CD4-positive, alpha-beta T cell treated with Interleukin-4 for 1 hour (primary cell): ENCODE data around the gene MBP.

Source experiments
- DNase-seq, 2 donors: peaks; one replicate each; pipeline ENCODE4 v3.0.0-alpha.2; 2020 to 2022

Gene MBP

GRCh38 chr18:77132369-77133050 lies at the start of gene MBP:
Gene MBP, minus strand, starts transcription at chr18:77132783. Its CDS starts 27,522 bp downstream, at chr18:77105261.
- peak; percentile 64 to 66 for DNase-seq

- DNase-seq = no peak
Measured at GRCh38 chr18:77181950-77182707, 49.5 kb upstream of the MBP start.

- peak in 1 of 2 donors; percentile 57 for DNase-seq
Measured at GRCh38 chr18:77178559-77178958, 46.0 kb upstream of the MBP start.

- DNase-seq = no peak
Measured at GRCh38 chr18:77177009-77177408, 44.4 kb upstream of the MBP start.

GRCh38 chr18:77173275-77174030 lies 40.9 kb upstream of the MBP start:
- no peak for DNase-seq

- no peak for DNase-seq
Measured at GRCh38 chr18:77170890-77171410, 38.4 kb upstream of the MBP start.

- no peak for DNase-seq
Measured at GRCh38 chr18:77168811-77169311, 36.3 kb upstream of the MBP start.

- no peak for DNase-seq
Measured at GRCh38 chr18:77167251-77167650, 34.7 kb upstream of the MBP start.

- no peak for DNase-seq
Measured at GRCh38 chr18:77166523-77166922, 33.9 kb upstream of the MBP start.

GRCh38 chr18:77165503-77166188 lies 33.1 kb upstream of the MBP start:
- DNase-seq = no peak

- DNase-seq = no peak
Measured at GRCh38 chr18:77164763-77165485, 32.3 kb upstream of the MBP start.

GRCh38 chr18:77164026-77164425 lies 31.4 kb upstream of the MBP start:
- DNase-seq = no peak

- no peak for DNase-seq
Measured at GRCh38 chr18:77162580-77162979, 30.0 kb upstream of the MBP start.

GRCh38 chr18:77161961-77162360 lies 29.4 kb upstream of the MBP start:
- no peak for DNase-seq

GRCh38 chr18:77161383-77161782 lies 28.8 kb upstream of the MBP start:
- DNase-seq = no peak

- peak in 1 of 2 donors; percentile 45 for DNase-seq
Measured at GRCh38 chr18:77160515-77160914, 27.9 kb upstream of the MBP start.

GRCh38 chr18:77157312-77157711 lies 24.7 kb upstream of the MBP start:
- DNase-seq = no peak

GRCh38 chr18:77155031-77155430 lies 22.4 kb upstream of the MBP start:
- DNase-seq = no peak

- DNase-seq = no peak
Measured at GRCh38 chr18:77153404-77153803, 20.8 kb upstream of the MBP start.

GRCh38 chr18:77151772-77152520 lies 19.4 kb upstream of the MBP start:
- DNase-seq = no peak
